ENCODE measurements around the gene ASXL1. TPM values are rescaled to one million over a fixed set of nuclear protein-coding genes. Genes with fewer than 3 reads are reported as not detected.

ASXL1 gene
- total RNA-seq, 1 experiment from 2014 or later: 43.5 TPM

- DNase-seq (ENCODE audit: low read depth): no peak
These were observed 122.5 kb downstream of the ASXL1 start for GRCh38 chr20:32480371-32481241.

- no peak for DNase-seq (ENCODE audit: low read depth)
These were observed 123.4 kb downstream of the ASXL1 start for GRCh38 chr20:32481311-32482142.

DNA sequence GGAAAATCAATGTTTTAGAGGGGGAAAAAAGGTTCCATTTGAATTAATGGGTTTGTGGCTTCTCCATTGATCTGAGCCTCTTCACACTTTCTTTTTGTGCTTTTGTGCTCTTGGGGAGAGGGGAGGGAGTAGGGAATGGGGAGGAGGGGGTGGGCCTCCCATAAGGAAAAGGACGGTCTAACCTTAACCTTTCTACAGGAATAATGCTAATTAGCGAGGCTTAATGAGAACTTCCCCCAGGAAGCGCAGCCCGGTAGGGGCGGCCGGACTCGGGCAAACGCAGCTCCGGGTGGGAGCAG, 124.0 kb downstream of the ASXL1 start:
- no peak for DNase-seq (ENCODE audit: low read depth)

- peak; percentile 41 for DNase-seq (ENCODE audit: low read depth)
These were observed 124.5 kb downstream of the ASXL1 start for GRCh38 chr20:32482442-32483261.

DNA sequence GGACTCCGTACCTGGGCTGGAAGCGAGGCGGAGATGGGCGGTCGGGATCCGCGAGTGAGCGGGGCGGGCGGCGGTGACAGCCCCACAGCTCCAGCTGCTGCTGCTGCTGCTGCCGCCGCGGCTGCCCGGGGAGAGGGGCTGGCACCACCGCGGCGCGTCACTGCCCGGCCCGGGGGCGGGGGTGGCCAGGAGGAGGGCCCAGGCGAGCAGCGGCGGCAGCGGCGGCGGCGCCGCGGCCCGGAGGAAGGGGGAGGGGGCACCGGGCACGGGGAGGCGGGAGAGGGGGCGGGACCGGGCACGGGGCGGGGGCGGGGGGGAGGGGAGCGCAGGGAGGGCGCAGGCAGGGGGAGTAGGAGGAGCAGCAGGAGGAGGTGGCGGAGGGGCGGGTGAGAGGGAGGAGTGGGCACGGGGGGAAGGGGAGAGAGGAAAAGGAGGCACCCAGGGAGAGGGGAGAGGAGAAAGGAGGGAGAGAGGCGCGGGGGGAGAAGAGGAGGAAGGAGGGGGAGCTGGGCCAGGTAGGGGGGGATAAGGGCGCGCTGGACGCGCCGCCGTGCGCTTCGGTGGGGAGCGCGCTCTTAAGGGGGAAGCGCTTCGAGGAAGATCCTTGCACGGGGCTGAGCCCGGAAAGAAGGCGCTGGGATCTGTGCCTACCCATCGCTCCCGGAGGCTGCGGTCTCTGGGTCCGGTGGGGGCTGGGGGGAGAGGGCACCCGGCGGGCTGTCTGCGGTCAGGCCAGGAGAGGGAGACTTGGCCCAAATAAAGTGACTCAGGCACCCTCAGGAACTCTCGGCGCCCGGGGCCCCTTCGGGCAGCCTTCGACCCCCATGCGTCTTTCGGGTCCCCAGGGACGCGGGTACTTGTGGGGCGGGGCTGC, 125.5 kb downstream of the ASXL1 start:
- peak; percentile 95 for DNase-seq (ENCODE audit: low read depth)

- peak; percentile 40 for DNase-seq (ENCODE audit: low read depth)
These were observed 126.3 kb downstream of the ASXL1 start for GRCh38 chr20:32484225-32484957.

DNA sequence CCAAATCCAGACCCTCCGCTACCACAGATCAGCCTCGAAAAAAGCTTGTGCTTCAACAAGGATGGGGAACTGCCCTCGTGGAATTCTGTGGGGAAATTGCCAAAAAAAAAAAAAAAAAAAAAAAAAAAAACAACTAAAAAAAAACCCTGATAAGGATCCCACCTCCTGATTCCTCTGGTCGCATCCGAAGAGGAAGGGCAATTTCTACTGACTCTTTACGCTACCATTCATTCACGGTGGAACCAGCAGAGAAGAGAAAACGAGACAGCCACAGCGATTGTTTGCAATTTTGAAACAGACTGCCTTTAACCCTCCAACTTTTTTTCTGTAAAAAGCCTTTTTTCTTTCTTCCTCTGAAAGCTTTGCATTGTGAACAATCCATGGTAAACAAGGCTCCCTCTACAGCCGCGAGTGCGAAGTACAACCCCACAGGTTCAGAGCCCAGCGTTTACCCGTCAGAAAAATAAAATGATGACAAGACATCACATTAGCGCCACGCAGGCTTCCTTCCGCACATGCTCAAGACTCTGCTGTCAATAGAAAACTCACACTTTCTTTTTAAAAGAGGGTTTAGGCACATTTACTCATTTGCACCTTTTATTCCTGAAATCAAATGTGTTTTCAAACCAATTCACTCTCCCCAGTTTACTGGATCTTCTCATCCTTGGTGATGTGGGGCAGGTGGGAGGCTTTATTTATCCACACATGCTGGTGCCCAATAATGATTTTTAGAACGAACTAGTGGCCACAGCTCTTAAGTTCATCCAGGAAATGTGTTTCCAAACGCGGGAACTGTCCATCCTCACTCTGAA, 127.0 kb downstream of the ASXL1 start:
- DNase-seq (ENCODE audit: low read depth): peak; percentile 86

DNA sequence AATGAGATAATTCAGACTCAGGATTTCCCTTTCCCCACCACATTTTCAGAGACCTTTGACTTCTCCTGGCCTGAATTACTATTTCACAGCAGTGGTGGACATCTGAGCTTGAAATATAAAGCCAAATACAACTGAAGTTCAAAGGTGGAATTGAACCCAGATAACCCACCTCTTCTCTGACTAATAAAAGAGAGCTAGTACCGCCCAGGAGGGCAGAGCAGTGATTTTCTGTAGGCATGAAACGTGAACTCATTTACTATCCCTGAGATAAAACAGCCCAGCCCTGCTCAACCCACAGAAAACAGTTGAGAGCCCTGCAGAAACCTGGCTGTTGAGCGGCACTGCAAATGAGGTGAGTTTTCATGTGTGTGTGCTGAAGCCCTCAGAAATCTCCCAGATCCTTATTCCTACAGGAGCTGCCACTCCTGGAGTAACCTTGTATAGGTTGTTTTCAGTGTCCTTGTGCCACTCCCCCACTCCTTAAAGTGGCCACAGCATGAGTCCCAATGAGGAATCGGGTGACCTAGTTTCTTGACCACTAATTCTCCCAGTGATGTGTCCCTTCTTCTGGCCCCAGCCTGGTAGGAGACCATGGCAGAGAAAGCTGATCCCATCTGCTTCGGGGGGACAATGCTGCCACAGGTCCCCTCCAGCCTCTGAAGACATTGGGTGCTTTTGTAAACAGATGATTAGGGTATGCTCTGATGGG, 127.8 kb downstream of the ASXL1 start:
- no peak for DNase-seq (ENCODE audit: low read depth)

- no peak for DNase-seq (ENCODE audit: low read depth)
These were observed 129.2 kb downstream of the ASXL1 start for GRCh38 chr20:32487381-32487780.

DNA sequence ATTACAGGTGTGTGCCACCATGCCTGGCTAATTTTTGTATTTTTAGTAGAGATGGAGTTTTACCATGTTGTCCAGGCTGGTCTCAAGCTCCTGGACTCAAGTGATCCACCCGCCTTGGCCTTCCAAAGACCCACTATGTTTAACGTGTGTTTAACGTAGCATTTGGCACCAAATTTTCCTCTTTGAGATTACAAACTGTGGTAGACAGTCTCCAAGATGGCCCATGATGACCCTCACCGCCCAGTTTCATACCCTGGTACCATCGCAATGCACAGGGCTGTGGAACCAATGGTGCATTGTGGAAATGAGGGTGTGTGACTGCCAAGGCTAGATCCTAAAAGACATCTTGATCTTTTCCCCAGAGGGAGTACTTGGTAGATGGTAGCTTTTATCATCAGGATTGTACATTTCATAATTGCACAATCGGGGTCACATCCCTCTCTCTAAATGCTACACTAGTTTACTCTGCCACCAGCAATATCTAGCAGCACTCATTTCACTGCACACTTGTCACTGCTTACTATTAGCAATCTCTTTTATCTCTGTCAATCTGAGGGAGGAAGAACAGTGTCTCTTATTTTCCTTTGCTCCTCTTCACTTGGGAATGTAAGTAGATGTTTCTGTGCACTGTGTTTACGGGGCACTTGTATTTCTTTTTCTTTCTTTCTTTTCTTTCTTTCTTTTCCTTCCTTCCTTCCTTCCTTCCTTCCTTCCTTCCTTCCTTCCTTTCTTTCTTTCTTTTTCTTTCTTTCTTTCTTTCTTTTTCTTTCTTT, 130.1 kb downstream of the ASXL1 start:
- no peak for DNase-seq (ENCODE audit: low read depth)

Other genes starting within 250 kb of the ASXL1 start
- gene TM9SF4, start 248.6 kb upstream of the ASXL1 start, total RNA-seq (2014; rRNA removed; shearing (Covaris generic)): 60.2 and 77.4 TPM in 2 replicates
- gene PLAGL2, start 150.6 kb upstream of the ASXL1 start, total RNA-seq (2014; rRNA removed; shearing (Covaris generic)): 6.2 and 7.7 TPM in 2 replicates
- 76.5 and 111 TPM in 2 replicates for gene POFUT1, start 150.5 kb upstream of the ASXL1 start, total RNA-seq (2014; rRNA removed; shearing (Covaris generic))
- gene KIF3B, start 80.7 kb upstream of the ASXL1 start, total RNA-seq (2014; rRNA removed; shearing (Covaris generic)): 20.3 and 28.4 TPM in 2 replicates
- 10.3 and 14.2 TPM in 2 replicates for gene NOL4L, start 227.0 kb downstream of the ASXL1 start, total RNA-seq (2014; rRNA removed; shearing (Covaris generic))